Lower lobe of right lung (tissue), 2 donors: Measurements from ENCODE around the gene PDE4B. TPM values are rescaled to one million over a fixed set of nuclear protein-coding genes. Genes with fewer than 3 reads are reported as not detected.

ENCODE experiments used
- ATAC-seq, 2 donors: fragments of 200-7000 bp; cut with Tn5 transposase; one replicate each; pipeline ENCODE4 v1.9.1; 2020 to 2022; ENCODE audit warnings: mild to moderate bottlenecking in 2 of 2, moderate library complexity in 2 of 2
- DNase-seq: peaks from one replicate; pipeline ENCODE4 v3.0.0-alpha.2; 2020
- H3K27ac ChIP-seq: fragments of 200-600 bp; one replicate; pipeline ENCODE4 v1.8.0; 2022
- H3K27me3 ChIP-seq: fragments of 200-600 bp; one replicate; pipeline ENCODE4 v1.8.0; 2022; ENCODE audit warnings: low read depth
- H3K36me3 ChIP-seq: fragments of 200-600 bp; one replicate; pipeline ENCODE4 v1.8.0; 2022; ENCODE audit warnings: mild to moderate bottlenecking
- H3K4me1 ChIP-seq: fragments of 200-600 bp; one replicate; pipeline ENCODE4 v1.8.0; 2022
- H3K4me3 ChIP-seq: fragments of 200-600 bp; one replicate; pipeline ENCODE4 v1.8.0; 2022; ENCODE audit warnings: mild to moderate bottlenecking
- H3K9me3 ChIP-seq: fragments of 200-600 bp; one replicate; pipeline ENCODE4 v1.8.0; 2022
- CTCF ChIP-seq: fragments of 200-600 bp; IDR thresholded peaks from one replicate; pipeline ENCODE4 v1.8.0; 2022; ENCODE audit warnings: antibody characterized with exemption, mild to moderate bottlenecking
- intact Hi-C: fragments of 100-400 bp; cut with DNase I; formaldehyde crosslinking; loops from one replicate; pipeline ENCODE4 v1.11.0; 2022
- total RNA-seq: library from RNA; stranded (reverse); fragmentation: NEBNext Ultra II Directional; extraction: Animal tissue kit (Norgen Biotek cat#: 25700); gene quantifications from one replicate; pipeline ENCODE4 v1.2.1, GENCODE V29; 2021
- donor health status: DM: no; HTN: yes; CAD: no; lungs with severe emphysema.

PDE4B gene
- total RNA-seq, 1 donor from 2014 or later = 26.9 TPM

GRCh38 chr1:65894738-65895605, 102.3 kb downstream of the PDE4B start:
- ATAC-seq (no peak), DNase-seq (no peak)
- TF ChIP-seq CTCF = no peak

GRCh38 chr1:65896721-65897120, 104.0 kb downstream of the PDE4B start:
- Histone ChIP-seq H3K36me3 (no peaks in the 10 kb centered on the region), H3K27ac (no peak overlapping the region), H3K4me1 (no peaks in the 10 kb centered on the region), H3K27me3 (no peaks in the 10 kb centered on the region), H3K4me3 (no peak overlapping the region), H3K9me3 (no peaks in the 10 kb centered on the region)
- DNase-seq (no peak), ATAC-seq (no peak)
- intact Hi-C loops = no loop called here
- no peak for TF ChIP-seq CTCF

More at GRCh38 chr1:65894738-65895605, 102.3 kb downstream of the PDE4B start:
- Histone ChIP-seq H3K9me3 (no peaks in the 10 kb centered on the region), H3K4me1 (no peaks in the 10 kb centered on the region), H3K27ac (no peak overlapping the region), H3K4me3 (no peak overlapping the region), H3K27me3 (no peaks in the 10 kb centered on the region), H3K36me3 (no peaks in the 10 kb centered on the region)
- intact Hi-C loops = no loop called here

GRCh38 chr1:65897485-65897884, 104.8 kb downstream of the PDE4B start:
- ATAC-seq (no peak), DNase-seq (no peak)
- H3K4me3 ChIP-seq = no peak overlapping the region
- H3K27me3 ChIP-seq = no peaks in the 10 kb centered on the region
- no peaks in the 10 kb centered on the region for H3K9me3 ChIP-seq
- intact Hi-C loops = no loop called here
- no peaks in the 10 kb centered on the region for H3K36me3 ChIP-seq
- no peaks in the 10 kb centered on the region for H3K4me1 ChIP-seq
- no peak for TF ChIP-seq CTCF
- H3K27ac ChIP-seq = no peak overlapping the region

- Histone ChIP-seq H3K4me1 (no peaks in the 10 kb centered on the region), H3K4me3 (no peak overlapping the region), H3K9me3 (no peaks in the 10 kb centered on the region), H3K36me3 (no peaks in the 10 kb centered on the region), H3K27me3 (no peaks in the 10 kb centered on the region), H3K27ac (no peak overlapping the region)
- intact Hi-C loops = no loop called here
- ATAC-seq (no peak), DNase-seq (no peak)
- no peak for TF ChIP-seq CTCF
Measured at GRCh38 chr1:65904681-65905083, 112.0 kb downstream of the PDE4B start.

- no peak overlapping the region for H3K4me3 ChIP-seq
- intact Hi-C loops = no loop called here
- ATAC-seq (no peak), DNase-seq (no peak)
- H3K27me3 ChIP-seq = no peaks in the 10 kb centered on the region
- no peak for TF ChIP-seq CTCF
- H3K36me3 ChIP-seq = no peaks in the 10 kb centered on the region
- no peak overlapping the region for H3K27ac ChIP-seq
- no peaks in the 10 kb centered on the region for H3K4me1 ChIP-seq
- no peaks in the 10 kb centered on the region for H3K9me3 ChIP-seq
Measured at GRCh38 chr1:65910432-65910831, 117.7 kb downstream of the PDE4B start.
